SU-DHL-6 (cell line): ENCODE measurements around the gene MRPL57.
"Not testable (repeated sequence)": the region's sequence is repeated elsewhere in the genome, so short reads cannot be mapped to it uniquely, and the experiment has no call there.

ENCODE experiments used
- H2AFZ ChIP-seq: fragments of 200-600 bp; sonication (generic); 2 replicates; pipeline ENCODE4 v1.6.1; 2014; ENCODE audit warnings: low read depth, mild to moderate bottlenecking, moderate library complexity, mixed read lengths, antibody characterized with exemption, low read length; ENCODE audit not compliant: severe bottlenecking
- H3F3A ChIP-seq: fragments of 200-600 bp; shearing (Covaris generic); 2 replicates; pipeline ENCODE4 v1.6.0; 2016; ENCODE audit warnings: antibody characterized with exemption, mild to moderate bottlenecking; ENCODE audit not compliant: insufficient read depth
- H3K27ac ChIP-seq: fragments of 200-600 bp; sonication (generic); 2 replicates; pipeline ENCODE4 v1.5.1; 2016; ENCODE audit warnings: low read depth, mild to moderate bottlenecking, low read length, moderate library complexity, mixed read lengths
- H3K27me3 ChIP-seq: fragments of 200-600 bp; sonication (generic), shearing (Covaris generic); 2 replicates; pipeline ENCODE4 v1.6.0; 2014; ENCODE audit warnings: mild to moderate bottlenecking, low read length
- H3K36me3 ChIP-seq: fragments of 200-600 bp; sonication (generic); 2 replicates; pipeline ENCODE4 v1.6.1; 2014; ENCODE audit warnings: mild to moderate bottlenecking, low read length, mixed read lengths
- H3K4me2 ChIP-seq: fragments of 300-600, 200-600 bp; shearing (Covaris generic), sonication (generic); 2 replicates; pipeline ENCODE4 v1.6.0; 2014; ENCODE audit warnings: low read length, low read depth, mild to moderate bottlenecking; ENCODE audit not compliant: poor library complexity, severe bottlenecking
- H3K4me3 ChIP-seq: fragments of 200-600 bp; sonication (generic); 2 replicates; pipeline ENCODE4 v1.5.1; 2014; ENCODE audit warnings: antibody characterized with exemption, low read length, mild to moderate bottlenecking, mixed read lengths; ENCODE audit not compliant: insufficient read depth, poor library complexity, severe bottlenecking
- H3K79me2 ChIP-seq: fragments of 200-600 bp; sonication (generic); 2 replicates; pipeline ENCODE4 v1.6.1; 2014; ENCODE audit warnings: mild to moderate bottlenecking, low read length, moderate library complexity; ENCODE audit not compliant: insufficient read depth
- H3K9ac ChIP-seq: fragments of 200-600 bp; sonication (generic); 2 replicates; pipeline ENCODE4 v1.7.0; 2014; ENCODE audit warnings: mild to moderate bottlenecking, low read length
- H3K9me2 ChIP-seq: fragments of 200-600 bp; sonication (generic); replicated peaks from 2 replicates; pipeline ENCODE4 v1.6.1; 2014; ENCODE audit warnings: low read length; ENCODE audit not compliant: insufficient read depth
- H3K9me3 ChIP-seq: fragments of 200-600 bp; sonication (generic); 2 replicates; pipeline ENCODE4 v1.6.1; 2014; ENCODE audit warnings: low read length, mixed read lengths; ENCODE audit not compliant: insufficient read depth
- H4K20me1 ChIP-seq: fragments of 200-600 bp; sonication (generic); 2 replicates; pipeline ENCODE4 v1.6.1; 2014; ENCODE audit warnings: low read depth, mild to moderate bottlenecking, antibody characterized with exemption, low read length, moderate library complexity, mixed read lengths
- CTCF ChIP-seq: fragments of 200-600 bp; sonication (generic); IDR thresholded peaks from one replicate; pipeline ENCODE4 v1.5.1; 2017; ENCODE audit warnings: antibody characterized with exemption, mild to moderate bottlenecking, low read length, moderate library complexity; ENCODE audit not compliant: insufficient read depth, poor library complexity, severe bottlenecking
- EZH2phosphoT487 ChIP-seq: fragments of 200-600 bp; sonication (generic), shearing (Covaris generic); conservative IDR thresholded peaks from 2 replicates; pipeline ENCODE4 v1.6.1; 2018; ENCODE audit warnings: mild to moderate bottlenecking, antibody characterized with exemption, low read length, moderate library complexity, mixed read lengths

Gene MRPL57

GRCh38 chr13:21134475-21134874 lies 42.0 kb upstream of the MRPL57 start:
- H3K4me3 ChIP-seq, result no peak overlapping the region
- no peak overlapping the region for H3K27ac ChIP-seq
- TF ChIP-seq CTCF (no peak), EZH2phosphoT487 (no peak)
- H3K36me3 ChIP-seq, result no peaks in the 10 kb centered on the region
- H3K27me3 ChIP-seq, result no peaks in the 10 kb centered on the region
- H3K9ac ChIP-seq, result no peak overlapping the region
- no peaks in the 10 kb centered on the region for H3K9me2 ChIP-seq
- H4K20me1 ChIP-seq, result no peaks in the 10 kb centered on the region
- H3K9me3 ChIP-seq, result no peaks in the 10 kb centered on the region
- H3F3A ChIP-seq, result peaks cover 6% of the 10 kb centered on the region; the same call in 1 of the 2 replicates
- H3K79me2 ChIP-seq, result no peaks in the 10 kb centered on the region
- H2AFZ ChIP-seq, result no peak overlapping the region
- H3K4me2 ChIP-seq, result no peak overlapping the region

GRCh38 chr13:21135833-21136232 lies 40.6 kb upstream of the MRPL57 start:
- H3K9me2 ChIP-seq, H3K79me2 ChIP-seq, H3K9ac ChIP-seq, H2AFZ ChIP-seq, H3K4me2 ChIP-seq, H3K9me3 ChIP-seq, H3K27me3 ChIP-seq, H3K27ac ChIP-seq, H4K20me1 ChIP-seq, H3F3A ChIP-seq, H3K36me3 ChIP-seq, H3K4me3 ChIP-seq: not testable (repeated sequence)

GRCh38 chr13:21137696-21138095 lies 38.8 kb upstream of the MRPL57 start:
- Histone ChIP-seq H3K4me2 (no peak overlapping the region), H3K27me3 (no peaks in the 10 kb centered on the region), H3K9ac (no peak overlapping the region), H3K36me3 (0 out of 2 replicates have a peak, but pooled peaks cover 3% of the 10 kb centered on the region), H3F3A (peaks cover 6% of the 10 kb centered on the region; the same call in 1 of the 2 replicates), H3K79me2 (peaks cover 23% of the 10 kb centered on the region), H4K20me1 (no peaks in the 10 kb centered on the region), H3K9me2 (no peaks in the 10 kb centered on the region), H3K27ac (no peak overlapping the region), H3K4me3 (no peak overlapping the region), H3K9me3 (no peaks in the 10 kb centered on the region), H2AFZ (no peak overlapping the region)
- TF ChIP-seq EZH2phosphoT487 (no peak), CTCF (no peak)

GRCh38 chr13:21138561-21138960 lies 37.9 kb upstream of the MRPL57 start:
- Histone ChIP-seq H3K4me2 (no peak overlapping the region), H3K27me3 (no peaks in the 10 kb centered on the region), H2AFZ (no peak overlapping the region), H3K27ac (no peak overlapping the region), H3F3A (peaks cover 6% of the 10 kb centered on the region; the same call in 1 of the 2 replicates), H3K9ac (no peak overlapping the region), H3K4me3 (no peak overlapping the region), H3K36me3 (peaks cover 12% of the 10 kb centered on the region), H4K20me1 (no peaks in the 10 kb centered on the region; the same call in 1 of the 2 replicates), H3K9me3 (no peaks in the 10 kb centered on the region), H3K9me2 (no peaks in the 10 kb centered on the region), H3K79me2 (peaks cover 31% of the 10 kb centered on the region)
- TF ChIP-seq EZH2phosphoT487 (no peak), CTCF (no peak)
